Mucosa of rectum (tissue), 2 donors: ENCODE results near the gene FCN1.

Experiments
- H3K27ac ChIP-seq, 2 donors: one replicate each; pipeline ENCODE4 v1.7.0; 2013; ENCODE audit warnings: inconsistent platforms in 2 of 2, low read depth in 2 of 2, low read length in 2 of 2
- H3K27me3 ChIP-seq, 2 donors: one replicate each; pipeline ENCODE4 v1.7.0; 2013; ENCODE audit warnings: low read length in 2 of 2; ENCODE audit not compliant: control insufficient read depth in 2 of 2, insufficient read depth in 2 of 2
- H3K36me3 ChIP-seq, 2 donors: one replicate each; pipeline ENCODE4 v1.7.0; 2013; ENCODE audit warnings: low read length in 2 of 2; ENCODE audit not compliant: control insufficient read depth in 2 of 2, insufficient read depth in 2 of 2
- H3K4me1 ChIP-seq, 2 donors: one replicate each; pipeline ENCODE4 v1.7.0; 2013; ENCODE audit warnings: low read length in 2 of 2, mild to moderate bottlenecking in 1 of 2; ENCODE audit not compliant: control insufficient read depth in 2 of 2, insufficient read depth in 2 of 2
- H3K4me3 ChIP-seq, 2 donors: one replicate each; pipeline ENCODE4 v1.7.0; 2013; ENCODE audit warnings: low read length in 2 of 2
- H3K9ac ChIP-seq, 2 donors: one replicate each; pipeline ENCODE4 v1.7.0; 2013; ENCODE audit warnings: low read length in 2 of 2, low read depth in 1 of 2, mild to moderate bottlenecking in 1 of 2
- H3K9me3 ChIP-seq, 2 donors: one replicate each; pipeline ENCODE4 v1.7.0; 2013; ENCODE audit warnings: low read length in 2 of 2; ENCODE audit not compliant: control insufficient read depth in 2 of 2
- donor health status: healthy.
- donor health status: Normal muscosa, but diverticular disease.

The FCN1 gene

GRCh38 chr9:134951461-134951860 lies 33.7 kb upstream of the FCN1 start:
- Histone ChIP-seq H3K4me3 (no peak overlapping the region), H3K36me3 (no peaks in the 10 kb centered on the region), H3K27me3 (peaks cover 0 to 4% of the 10 kb centered on the region in 2 donors), H3K27ac (no peak overlapping the region), H3K9ac (no peak overlapping the region), H3K4me1 (no peaks in the 10 kb centered on the region), H3K9me3 (no peaks in the 10 kb centered on the region)

GRCh38 chr9:134950386-134951210 lies 32.9 kb upstream of the FCN1 start:
- no peaks in the 10 kb centered on the region for H3K36me3 ChIP-seq
- no peak overlapping the region for H3K4me3 ChIP-seq
- no peaks in the 10 kb centered on the region for H3K4me1 ChIP-seq
- H3K9ac ChIP-seq, result no peak overlapping the region
- H3K27ac ChIP-seq, result no peak overlapping the region
- H3K9me3 ChIP-seq, result no peaks in the 10 kb centered on the region
- no peaks in the 10 kb centered on the region for H3K27me3 ChIP-seq

- Histone ChIP-seq H3K27me3 (no peaks in the 10 kb centered on the region), H3K4me1 (no peaks in the 10 kb centered on the region), H3K36me3 (no peaks in the 10 kb centered on the region), H3K27ac (no peak overlapping the region), H3K4me3 (no peak overlapping the region), H3K9ac (no peak overlapping the region), H3K9me3 (no peaks in the 10 kb centered on the region)
Observed at GRCh38 chr9:134949681-134950385, 32.1 kb upstream of the FCN1 start.

GRCh38 chr9:134948149-134948548 lies 30.4 kb upstream of the FCN1 start:
- Histone ChIP-seq H3K4me1 (no peaks in the 10 kb centered on the region), H3K27ac (no peak overlapping the region), H3K4me3 (no peak overlapping the region), H3K27me3 (peaks cover 0 to 2% of the 10 kb centered on the region in 2 donors), H3K36me3 (no peaks in the 10 kb centered on the region), H3K9ac (no peak overlapping the region), H3K9me3 (no peaks in the 10 kb centered on the region)

- Histone ChIP-seq H3K9ac (no peak overlapping the region), H3K4me3 (no peak overlapping the region), H3K36me3 (no peaks in the 10 kb centered on the region), H3K9me3 (no peaks in the 10 kb centered on the region), H3K27ac (no peak overlapping the region), H3K4me1 (no peaks in the 10 kb centered on the region), H3K27me3 (peaks cover 0 to 2% of the 10 kb centered on the region in 2 donors)
Observed at GRCh38 chr9:134947265-134947955, 29.7 kb upstream of the FCN1 start.

- no peak overlapping the region for H3K4me3 ChIP-seq
- H3K4me1 ChIP-seq, result no peaks in the 10 kb centered on the region
- H3K9me3 ChIP-seq, result no peaks in the 10 kb centered on the region
- no peak overlapping the region for H3K9ac ChIP-seq
- H3K27ac ChIP-seq, result no peak overlapping the region
- no peaks in the 10 kb centered on the region for H3K36me3 ChIP-seq
- peaks cover 0 to 2% of the 10 kb centered on the region in 2 donors for H3K27me3 ChIP-seq
Observed at GRCh38 chr9:134946663-134947062, 29.0 kb upstream of the FCN1 start.

GRCh38 chr9:134945509-134946275 lies 28.0 kb upstream of the FCN1 start:
- Histone ChIP-seq H3K36me3 (no peaks in the 10 kb centered on the region), H3K27me3 (peaks cover 0 to 2% of the 10 kb centered on the region in 2 donors), H3K4me3 (no peak overlapping the region), H3K9me3 (no peaks in the 10 kb centered on the region), H3K4me1 (no peaks in the 10 kb centered on the region), H3K9ac (no peak overlapping the region), H3K27ac (no peak overlapping the region)

- no peak overlapping the region for H3K4me3 ChIP-seq
- H3K27ac ChIP-seq, result no peak overlapping the region
- no peaks in the 10 kb centered on the region for H3K4me1 ChIP-seq
- peaks cover 0 to 2% of the 10 kb centered on the region in 2 donors for H3K27me3 ChIP-seq
- no peak overlapping the region for H3K9ac ChIP-seq
- no peaks in the 10 kb centered on the region for H3K9me3 ChIP-seq
- H3K36me3 ChIP-seq, result no peaks in the 10 kb centered on the region
Observed at GRCh38 chr9:134944916-134945315, 27.2 kb upstream of the FCN1 start.

- H3K9me3 ChIP-seq, result no peaks in the 10 kb centered on the region
- H3K4me3 ChIP-seq, result no peak overlapping the region
- H3K4me1 ChIP-seq, result no peaks in the 10 kb centered on the region
- no peaks in the 10 kb centered on the region for H3K36me3 ChIP-seq
- H3K27ac ChIP-seq, result no peak overlapping the region
- H3K27me3 ChIP-seq, result peaks cover 0 to 2% of the 10 kb centered on the region in 2 donors
- H3K9ac ChIP-seq, result no peak overlapping the region
Observed at GRCh38 chr9:134944351-134944802, 26.7 kb upstream of the FCN1 start.
